Panc1 (cell line): Measurements from ENCODE around the gene RNF222. TPM values are rescaled to one million over a fixed set of nuclear protein-coding genes. Genes with fewer than 3 reads are reported as not detected.

Experiments used
- ATAC-seq: fragments of 200-7000 bp; cut with Tn5 transposase; 2 replicates; pipeline ENCODE4 v1.9.1; 2020; ENCODE audit warnings: mild to moderate bottlenecking, moderate library complexity
- BruUV-seq: library from RNA; stranded (reverse); fragments of 400-500 nt; replicated peaks from 2 replicates; lab custom pipeline; 2021; lab: Mats Ljungman, UMichigan
- CTCF ChIA-PET: fragments of 300-600 bp; sonication (Branson Sonifier 250); formaldehyde crosslinking; loops from one replicate; lab custom pipeline; 2022; ENCODE audit warnings: antibody characterized with exemption; lab: Charles Lee
- POLR2A ChIA-PET: fragments of 300-600 bp; sonication (Branson Sonifier 250); formaldehyde crosslinking; loops from one replicate; lab custom pipeline; 2022; ENCODE audit warnings: antibody characterized with exemption; lab: Charles Lee
- DNase-seq: peaks from one replicate; pipeline ENCODE4 v3.0.0-alpha.2; 2010; ENCODE audit warnings: low read depth, low spot score
- H3K27ac ChIP-seq: 2 replicates; pipeline ENCODE4 v1.5.1; 2011; ENCODE audit warnings: mild to moderate bottlenecking, low read length, inconsistent platforms
- H3K27me3 ChIP-seq: fragments of 200-500 bp; sonication (Bioruptor generic); 2 replicates; pipeline ENCODE4 v1.6.0; 2014; ENCODE audit warnings: low read length, inconsistent platforms; ENCODE audit not compliant: control insufficient read depth, insufficient read depth
- H3K36me3 ChIP-seq: fragments of 200-500 bp; sonication (Bioruptor generic); 2 replicates; pipeline ENCODE4 v1.5.1; 2014; ENCODE audit warnings: inconsistent platforms, mild to moderate bottlenecking, low read length, moderate library complexity; ENCODE audit not compliant: control insufficient read depth, insufficient read depth
- H3K4me1 ChIP-seq: 2 replicates; pipeline ENCODE4 v1.5.1; 2011; ENCODE audit warnings: inconsistent platforms, mild to moderate bottlenecking, low read length, moderate library complexity; ENCODE audit not compliant: control insufficient read depth, insufficient read depth
- H3K4me3 ChIP-seq, 2 experiments: 2 replicates each; pipeline ENCODE4 v1.5.1; 2011 to 2012; ENCODE audit warnings: low read depth in 2 of 2, low read length in 2 of 2, mild to moderate bottlenecking in 2 of 2, inconsistent platforms in 1 of 2, moderate library complexity in 1 of 2
- H3K9me3 ChIP-seq: fragments of 200-500 bp; sonication (Bioruptor generic); 2 replicates; pipeline ENCODE4 v1.5.1; 2014; ENCODE audit warnings: low read depth, mild to moderate bottlenecking, inconsistent platforms, low read length, moderate library complexity; ENCODE audit not compliant: control insufficient read depth, insufficient read depth
- CTCF ChIP-seq: fragments of 450-650 bp; IDR thresholded peaks from 2 replicates; pipeline ENCODE4 v1.5.1; 2017; ENCODE audit warnings: mild to moderate bottlenecking
- POLR2AphosphoS5 ChIP-seq: IDR thresholded peaks from 2 replicates; pipeline ENCODE4 v1.6.1; 2012; ENCODE audit warnings: mild to moderate bottlenecking, low read depth, low read length, moderate library complexity
- REST ChIP-seq, 2 experiments: IDR thresholded peaks; 2 replicates each; pipeline ENCODE4 v1.6.1; 2011 to 2012; ENCODE audit warnings: low read depth in 2 of 2, control low read depth in 1 of 2, low read length in 1 of 2, mild to moderate bottlenecking in 1 of 2, moderate library complexity in 1 of 2; ENCODE audit not compliant: insufficient read depth in 1 of 2
- SIN3A ChIP-seq: IDR thresholded peaks from 2 replicates; pipeline ENCODE4 v1.6.1; 2012; ENCODE audit warnings: low read depth, mild to moderate bottlenecking, low read length, moderate library complexity, borderline replicate concordance; ENCODE audit not compliant: insufficient read depth
- TCF7L2 ChIP-seq: IDR thresholded peaks from 2 replicates; pipeline ENCODE4 v1.6.1; 2011; ENCODE audit warnings: mild to moderate bottlenecking, low read depth, low read length, inconsistent platforms
- in situ Hi-C: cut with HindIII; loops from 2 replicates; pipeline ENCODE4 v1.10.0; 2016; ENCODE audit warnings: low sequenced_read_pairs, low pct_unique_long_range_greater_than_20kb
- intact Hi-C: fragments of 100-400 bp; cut with micrococcal nuclease; formaldehyde crosslinking; loops from one replicate; pipeline ENCODE4 v1.10.0; 2022; ENCODE audit not compliant: unreplicated experiment
- total RNA-seq: library from RNA; stranded (reverse); gene quantifications from one replicate; pipeline ENCODE4 v1.2.1, GENCODE V29; 2021; ENCODE audit not compliant: unreplicated experiment

RNF222 gene
- total RNA-seq, 1 experiment from 2014 or later, result not detected

- intact Hi-C loops (no loop called here), in situ Hi-C loops (no loop called here)
- CTCF ChIA-PET, result no interaction called here
- Histone ChIP-seq H3K4me3 (no peak overlapping the region), H3K27me3 (no peaks in the 10 kb centered on the region), H3K4me1 (no peaks in the 10 kb centered on the region), H3K27ac (no peak overlapping the region), H3K36me3 (no peaks in the 10 kb centered on the region), H3K9me3 (no peaks in the 10 kb centered on the region)
- POLR2A ChIA-PET, result interaction anchor here (0.7 kb wide), 1 partner anchor 606 kb away, joined by 6 read pairs; no protein-coding TSS in a partner anchor
- no TSS peak for BruUV-seq
- ATAC-seq (no peak), DNase-seq (no peak)
- TF ChIP-seq TCF7L2, result no peak
- no peak for TF ChIP-seq POLR2AphosphoS5
- TF ChIP-seq SIN3A, result no peak
- no peak for TF ChIP-seq CTCF
- TF ChIP-seq REST (IDR thresholded peaks at IDR 0.05; ENCODE audit: insufficient read depth in 1 of 2, low read depth in 2 of 2, low read length in 1 of 2), result no peak
Measured at GRCh38 chr17:8406174-8406573, 8.5 kb upstream of the RNF222 start.

- ChIA-PET POLR2A (no interaction called here), CTCF (no interaction called here)
- no peaks in the 10 kb centered on the region for H3K9me3 ChIP-seq
- TF ChIP-seq POLR2AphosphoS5, result no peak
- TF ChIP-seq TCF7L2, result no peak
- no peak for TF ChIP-seq SIN3A
- no peak for TF ChIP-seq REST (IDR thresholded peaks at IDR 0.05; ENCODE audit: insufficient read depth in 1 of 2, low read depth in 2 of 2, low read length in 1 of 2)
- no peak for TF ChIP-seq CTCF
- no peak overlapping the region for H3K4me3 ChIP-seq
- no peaks in the 10 kb centered on the region for H3K4me1 ChIP-seq
- in situ Hi-C loops (no loop called here), intact Hi-C loops (no loop called here)
- DNase-seq, result no peak
- H3K27ac ChIP-seq, result no peak overlapping the region
- no peaks in the 10 kb centered on the region for H3K27me3 ChIP-seq
- no peaks in the 10 kb centered on the region for H3K36me3 ChIP-seq
- ATAC-seq, result no peak; the same call in 1 of the 2 replicates
- no TSS peak for BruUV-seq
Measured at GRCh38 chr17:8405499-8406016, 7.9 kb upstream of the RNF222 start.
